ENCODE data around the gene TF. TPM values are rescaled to one million over a fixed set of nuclear protein-coding genes. Genes with fewer than 3 reads are reported as not detected.

Gene TF
- total and polyA plus RNA-seq, 5 experiments from 2014 or later = 0.34 to 0.78 (median 0.63) TPM; not detected in 2

DNA sequence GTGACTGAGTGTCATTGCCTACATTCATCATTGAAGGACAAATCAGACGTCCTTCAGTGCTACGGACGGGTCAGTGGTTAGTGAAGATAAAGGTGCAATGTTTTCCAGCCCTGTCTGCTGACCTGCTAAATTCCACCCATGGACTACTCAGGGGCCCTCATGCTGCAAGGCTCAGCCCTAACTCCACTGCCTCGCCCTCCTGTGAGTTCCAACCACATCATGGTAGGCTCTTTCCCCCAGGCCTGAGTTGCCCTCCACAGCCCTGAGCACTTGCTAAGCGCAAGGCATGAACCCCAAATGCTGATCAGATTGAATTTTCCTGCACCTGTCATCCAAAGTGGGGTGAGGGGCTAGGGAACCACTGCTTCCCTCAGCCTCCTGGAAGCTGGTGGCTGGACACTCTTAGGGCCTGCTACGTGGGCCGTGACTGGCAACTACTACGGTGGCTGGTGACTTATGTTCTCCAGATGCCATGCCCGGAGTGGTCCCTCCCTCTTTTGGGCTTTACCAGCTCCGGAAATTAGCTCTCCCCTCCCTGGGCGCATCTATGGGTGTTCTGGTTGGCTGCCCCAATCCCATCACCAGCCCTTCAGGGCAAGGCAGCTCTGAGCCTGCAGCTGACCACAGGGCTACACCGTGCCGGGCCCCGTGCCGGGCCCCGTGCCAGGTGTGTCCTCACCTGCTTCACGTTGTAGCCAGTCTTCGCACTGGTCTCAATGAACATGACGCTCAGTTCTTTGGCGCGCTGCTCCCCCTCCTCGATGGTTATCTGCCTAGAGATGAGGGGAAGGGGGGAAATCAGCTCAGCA, 91.5 kb downstream of the TF start:
- Mint-ChIP-seq H3K27me3 (peaks cover 0 to 13% (median 0%) of the 10 kb centered on the region in 5 donors), H3K4me3 (no peak overlapping the region), H3K9me3 (no peaks in the 10 kb centered on the region), H3K27ac (no peak overlapping the region), H3K4me1 (no peaks in the 10 kb centered on the region), H3K36me3 (no peaks in the 10 kb centered on the region)
- DNase-seq (peak in 1 of 10 donors; percentile 2), ATAC-seq (no peak)
- POLR2A ChIA-PET = no interaction called here

GRCh38 chr3:133838296-133838789, 92.2 kb downstream of the TF start:
- H3K4me3 Mint-ChIP-seq = no peak overlapping the region
- H3K9me3 Mint-ChIP-seq = no peaks in the 10 kb centered on the region
- peaks cover 0 to 13% (median 0%) of the 10 kb centered on the region in 5 donors for H3K27me3 Mint-ChIP-seq
- H3K4me1 Mint-ChIP-seq = no peaks in the 10 kb centered on the region
- no peaks in the 10 kb centered on the region for H3K36me3 Mint-ChIP-seq
- ATAC-seq = no peak
- no peak overlapping the region for H3K27ac Mint-ChIP-seq
- POLR2A ChIA-PET = no interaction called here
- peak in 1 of 10 donors; percentile 7 for DNase-seq

GRCh38 chr3:133838916-133839800, 93.0 kb downstream of the TF start:
- H3K9me3 Mint-ChIP-seq = no peaks in the 10 kb centered on the region
- DNase-seq (no peak), ATAC-seq (no peak)
- peaks cover 0 to under 1% (median 0%) of the 10 kb centered on the region in 4 donors for H3K4me1 Mint-ChIP-seq
- H3K27me3 Mint-ChIP-seq = peaks cover 0 to 13% (median 0%) of the 10 kb centered on the region in 5 donors
- no peaks in the 10 kb centered on the region for H3K36me3 Mint-ChIP-seq
- H3K4me3 Mint-ChIP-seq = no peak overlapping the region
- POLR2A ChIA-PET = no interaction called here
- peak overlapping the region in 1 of 10 donors; percentile 39 for H3K27ac Mint-ChIP-seq

GRCh38 chr3:133840055-133840737, 94.0 kb downstream of the TF start:
- peak overlapping the region in 1 of 10 donors; percentile 2 for H3K4me3 Mint-ChIP-seq
- H3K4me1 Mint-ChIP-seq = peaks cover 0 to 1% (median 0%) of the 10 kb centered on the region in 4 donors
- peaks cover 0 to 9% (median 0%) of the 10 kb centered on the region in 5 donors for H3K27me3 Mint-ChIP-seq
- no peaks in the 10 kb centered on the region for H3K9me3 Mint-ChIP-seq
- ATAC-seq (no peak), DNase-seq (no peak)
- peak overlapping the region in 1 of 10 donors; percentile 39 for H3K27ac Mint-ChIP-seq
- POLR2A ChIA-PET = no interaction called here
- no peaks in the 10 kb centered on the region for H3K36me3 Mint-ChIP-seq

- POLR2A ChIA-PET = no interaction called here
- H3K36me3 Mint-ChIP-seq = no peaks in the 10 kb centered on the region
- DNase-seq = no peak
- H3K27ac Mint-ChIP-seq = no peak overlapping the region
- H3K9me3 Mint-ChIP-seq = no peaks in the 10 kb centered on the region
- peaks cover 0 to 7% (median 0%) of the 10 kb centered on the region in 5 donors for H3K27me3 Mint-ChIP-seq
- no peak overlapping the region for H3K4me3 Mint-ChIP-seq
- H3K4me1 Mint-ChIP-seq = peaks cover 0 to 1% (median 0%) of the 10 kb centered on the region in 4 donors
- no peak for ATAC-seq
These were observed 94.6 kb downstream of the TF start for GRCh38 chr3:133840767-133841166.

DNA sequence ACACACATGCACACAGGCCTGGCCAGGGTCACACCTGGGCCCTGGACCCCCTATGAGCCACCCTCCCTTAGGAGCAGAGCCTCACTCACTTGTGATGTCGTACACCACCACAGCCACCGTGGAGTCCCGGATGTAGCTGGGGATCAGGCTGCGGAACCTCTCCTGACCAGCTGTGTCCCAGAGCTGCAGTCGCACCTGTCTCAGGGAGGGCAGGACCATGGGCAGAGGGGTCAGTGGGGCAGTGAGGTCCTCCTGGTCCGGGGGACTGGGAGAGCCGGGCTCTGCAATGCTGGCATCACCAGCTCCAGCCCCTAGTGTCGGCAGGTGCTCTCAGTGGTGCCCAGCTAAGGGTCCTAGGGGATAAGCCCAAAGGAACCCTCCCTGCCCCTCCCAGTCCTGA, 95.0 kb downstream of the TF start:
- Mint-ChIP-seq H3K27me3 (peaks cover 0 to 7% (median 0%) of the 10 kb centered on the region in 5 donors), H3K4me1 (peaks cover 0 to 1% (median 0%) of the 10 kb centered on the region in 4 donors), H3K4me3 (no peak overlapping the region), H3K27ac (no peak overlapping the region), H3K36me3 (no peaks in the 10 kb centered on the region), H3K9me3 (no peaks in the 10 kb centered on the region)
- POLR2A ChIA-PET = no interaction called here
- DNase-seq (no peak), ATAC-seq (no peak)

DNA sequence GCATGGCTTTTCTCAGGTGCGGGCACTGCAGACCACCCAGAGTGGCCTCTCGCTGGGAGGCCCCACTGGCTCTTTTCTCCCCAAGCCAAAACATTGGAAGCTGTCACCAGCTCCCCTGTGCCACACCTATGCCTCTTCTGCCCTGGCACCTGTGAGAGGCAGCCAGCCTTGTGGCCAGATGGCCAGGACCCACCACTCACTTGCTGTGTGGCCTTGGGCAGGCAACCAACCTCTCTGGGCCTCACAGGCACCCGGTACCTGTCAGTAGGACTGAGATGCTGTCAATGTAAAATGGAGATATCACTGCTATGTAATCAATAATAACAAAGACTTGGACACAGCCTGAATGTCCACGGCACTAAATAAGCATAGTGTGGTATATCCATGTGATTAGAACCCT, 96.0 kb downstream of the TF start:
- DNase-seq = no peak
- ATAC-seq = no peak
- peaks cover 0 to 7% (median 0%) of the 10 kb centered on the region in 5 donors for H3K27me3 Mint-ChIP-seq
- H3K27ac Mint-ChIP-seq = no peak overlapping the region
- POLR2A ChIA-PET = no interaction called here
- no peak overlapping the region for H3K4me3 Mint-ChIP-seq
- H3K36me3 Mint-ChIP-seq = no peaks in the 10 kb centered on the region
- peaks cover 0 to 1% (median 0%) of the 10 kb centered on the region in 4 donors for H3K4me1 Mint-ChIP-seq
- no peaks in the 10 kb centered on the region for H3K9me3 Mint-ChIP-seq

- Mint-ChIP-seq H3K9me3 (no peaks in the 10 kb centered on the region), H3K4me3 (no peak overlapping the region), H3K27me3 (peaks cover 0 to 7% (median 0%) of the 10 kb centered on the region in 5 donors), H3K27ac (no peak overlapping the region), H3K36me3 (no peaks in the 10 kb centered on the region), H3K4me1 (peaks cover 0 to 1% (median 0%) of the 10 kb centered on the region in 4 donors)
- POLR2A ChIA-PET = no interaction called here
- ATAC-seq = no peak
- DNase-seq = no peak
These were observed 97.4 kb downstream of the TF start for GRCh38 chr3:133843634-133844033.

DNA sequence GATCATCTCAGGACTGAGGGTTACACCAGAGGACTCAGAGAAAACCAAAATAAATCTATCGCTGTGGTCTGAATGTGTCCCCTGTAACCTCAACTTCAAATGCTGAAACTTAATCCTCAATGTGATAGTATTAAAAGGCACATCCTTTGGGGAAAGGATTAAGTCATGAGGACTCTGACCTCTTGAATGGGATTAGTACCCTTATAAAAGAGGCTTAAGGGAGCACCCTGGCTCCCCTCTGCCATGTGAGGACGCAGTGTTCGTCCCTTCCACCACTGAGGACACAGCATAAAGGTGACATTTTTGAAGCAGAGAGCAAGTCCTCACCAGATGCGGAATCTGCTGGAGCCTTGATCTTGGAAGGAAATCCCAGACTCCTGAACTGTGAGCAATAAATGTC, 98.9 kb downstream of the TF start:
- Mint-ChIP-seq H3K4me3 (no peak overlapping the region), H3K9me3 (peaks cover 0 to 5% (median 0%) of the 10 kb centered on the region in 9 donors), H3K36me3 (peaks cover 0 to under 1% (median 0%) of the 10 kb centered on the region in 3 donors), H3K27me3 (peaks cover 0 to 2% (median 0%) of the 10 kb centered on the region in 5 donors), H3K4me1 (peaks cover 0 to 1% (median 0%) of the 10 kb centered on the region in 4 donors), H3K27ac (no peak overlapping the region)
- no peak for DNase-seq
- no peak for ATAC-seq
- POLR2A ChIA-PET = no interaction called here

Other genes with a start within 250 kb of the TF start
- gene CDV3, start 172.7 kb upstream of the TF start, total RNA-seq = 100 to 1,000 TPM; 210 to 226 TPM
- gene CDV3, start 172.7 kb upstream of the TF start, polyA plus RNA-seq = 10 to 100 TPM; 41.7 to 82.2 (median 60.3) TPM
- gene TOPBP1, start 84.5 kb upstream of the TF start, total RNA-seq = 10 to 100 TPM; 35.2 to 35.5 TPM
- 10 to 100 TPM in 1 of 3 donors, 1 to 10 TPM in 2; 5.3 to 11.0 (median 6.3) TPM for gene TOPBP1, start 84.5 kb upstream of the TF start, polyA plus RNA-seq
- 10 to 100 TPM; 34.4 to 44.8 TPM for gene SRPRB, start 59.4 kb downstream of the TF start, total RNA-seq
- 10 to 100 TPM; 34.7 to 48.7 (median 38.2) TPM for gene SRPRB, start 59.4 kb downstream of the TF start, polyA plus RNA-seq
- gene RAB6B, start 149.5 kb downstream of the TF start, total RNA-seq = not detected
- gene RAB6B, start 149.5 kb downstream of the TF start, polyA plus RNA-seq = under 1 TPM; 0.25 to 0.38 (median 0.28) TPM